ENCODE measurements around the gene PLK2.

PLK2 gene

DNA sequence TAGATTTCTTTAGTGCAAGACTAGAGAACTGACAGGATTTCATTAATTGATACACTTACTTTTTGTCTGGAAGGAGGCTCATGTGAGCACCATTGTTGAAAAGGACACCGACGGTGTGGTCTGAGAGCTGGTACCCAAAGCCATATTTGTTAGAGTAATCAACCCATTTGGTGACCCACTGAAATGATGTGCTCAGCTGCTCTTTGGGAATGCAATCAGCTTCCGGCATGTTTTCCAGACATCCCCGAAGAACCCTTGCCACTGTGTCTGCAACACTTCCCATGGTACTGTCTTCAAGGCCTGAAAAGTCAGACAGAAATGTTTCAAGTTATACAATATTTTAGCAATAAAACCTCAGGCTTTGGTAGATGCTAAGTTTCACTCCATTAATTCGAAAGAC is 4.4 kb downstream of the PLK2 start:
- no peak for DNase-seq (ENCODE audit: extremely low read depth, low read depth)
- TF ChIP-seq, protein P1, sequence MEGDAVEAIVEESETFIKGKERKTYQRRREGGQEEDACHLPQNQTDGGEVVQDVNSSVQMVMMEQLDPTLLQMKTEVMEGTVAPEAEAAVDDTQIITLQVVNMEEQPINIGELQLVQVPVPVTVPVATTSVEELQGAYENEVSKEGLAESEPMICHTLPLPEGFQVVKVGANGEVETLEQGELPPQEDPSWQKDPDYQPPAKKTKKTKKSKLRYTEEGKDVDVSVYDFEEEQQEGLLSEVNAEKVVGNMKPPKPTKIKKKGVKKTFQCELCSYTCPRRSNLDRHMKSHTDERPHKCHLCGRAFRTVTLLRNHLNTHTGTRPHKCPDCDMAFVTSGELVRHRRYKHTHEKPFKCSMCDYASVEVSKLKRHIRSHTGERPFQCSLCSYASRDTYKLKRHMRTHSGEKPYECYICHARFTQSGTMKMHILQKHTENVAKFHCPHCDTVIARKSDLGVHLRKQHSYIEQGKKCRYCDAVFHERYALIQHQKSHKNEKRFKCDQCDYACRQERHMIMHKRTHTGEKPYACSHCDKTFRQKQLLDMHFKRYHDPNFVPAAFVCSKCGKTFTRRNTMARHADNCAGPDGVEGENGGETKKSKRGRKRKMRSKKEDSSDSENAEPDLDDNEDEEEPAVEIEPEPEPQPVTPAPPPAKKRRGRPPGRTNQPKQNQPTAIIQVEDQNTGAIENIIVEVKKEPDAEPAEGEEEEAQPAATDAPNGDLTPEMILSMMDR (IDR thresholded peaks at IDR 0.05; ENCODE audit: low read depth, low read length): no peak

DNA sequence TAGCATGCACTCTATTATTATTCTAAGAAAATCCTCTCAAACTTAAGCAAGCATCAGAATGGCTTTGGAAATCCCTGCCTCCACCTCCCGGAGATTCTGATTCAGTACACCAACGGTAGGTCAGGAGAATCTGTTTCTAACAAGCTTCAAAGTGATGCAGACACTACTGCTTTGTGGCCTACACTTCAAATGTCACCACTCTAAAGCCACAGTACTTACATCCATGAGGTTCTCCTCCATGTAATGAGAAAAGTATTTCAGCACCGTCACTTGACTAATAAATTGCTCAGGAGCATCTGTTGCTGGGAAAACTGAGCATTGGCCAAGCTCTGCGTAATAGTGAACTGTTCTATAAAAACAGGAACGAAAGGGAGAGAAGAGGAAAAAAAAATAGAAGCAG is 4.8 kb downstream of the PLK2 start:
- TF ChIP-seq, protein P1 (IDR thresholded peaks at IDR 0.05; ENCODE audit: low read depth, low read length): no peak

DNA sequence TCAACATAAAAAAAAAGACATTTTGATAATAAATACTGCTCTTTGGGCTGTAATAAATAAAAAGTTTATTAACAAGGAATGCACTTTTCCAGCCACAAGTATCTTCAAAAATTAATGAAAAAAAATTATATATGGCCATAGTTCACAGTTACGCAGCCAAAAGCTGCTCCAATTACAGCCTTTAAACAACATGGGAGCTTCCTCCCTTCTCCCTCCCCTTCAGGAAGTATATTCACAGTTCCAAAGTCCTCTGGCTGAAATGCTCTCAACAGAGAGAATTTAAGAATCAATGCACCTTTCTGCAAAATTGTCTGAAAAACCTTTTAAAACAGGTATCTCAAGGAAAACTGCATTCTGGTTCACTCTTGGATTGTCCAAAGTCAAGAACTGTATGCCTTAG is 5.9 kb downstream of the PLK2 start:
- TF ChIP-seq, protein P1 (IDR thresholded peaks at IDR 0.05; ENCODE audit: low read depth, low read length): no peak
- DNase-seq (ENCODE audit: extremely low read depth, low read depth): no peak

More for the DNA sequence above, 4.8 kb downstream of the PLK2 start:
- DNase-seq (ENCODE audit: extremely low read depth, low read depth): no peak

DNA sequence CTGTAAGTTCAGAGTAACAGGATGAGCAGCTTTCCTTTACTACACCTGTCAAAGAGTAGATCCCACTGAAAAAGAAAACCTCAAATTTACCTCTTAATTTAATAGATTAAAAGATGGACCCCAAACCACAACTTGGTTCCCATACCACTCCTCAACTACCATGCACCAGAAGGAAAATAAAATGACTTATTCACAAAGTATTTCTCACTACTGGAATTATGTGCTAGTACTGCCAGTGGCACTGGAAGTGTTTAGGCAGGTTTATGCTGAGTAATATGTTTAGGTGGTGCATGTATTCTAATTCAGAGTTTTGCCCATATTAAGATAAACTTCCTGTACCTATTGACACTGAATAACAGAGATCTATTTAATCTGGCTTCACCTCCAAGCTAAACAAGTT is 6.6 kb downstream of the PLK2 start:
- TF ChIP-seq, protein P1 (IDR thresholded peaks at IDR 0.05; ENCODE audit: low read depth, low read length): no peak
- no peak for DNase-seq (ENCODE audit: extremely low read depth, low read depth)

DNA sequence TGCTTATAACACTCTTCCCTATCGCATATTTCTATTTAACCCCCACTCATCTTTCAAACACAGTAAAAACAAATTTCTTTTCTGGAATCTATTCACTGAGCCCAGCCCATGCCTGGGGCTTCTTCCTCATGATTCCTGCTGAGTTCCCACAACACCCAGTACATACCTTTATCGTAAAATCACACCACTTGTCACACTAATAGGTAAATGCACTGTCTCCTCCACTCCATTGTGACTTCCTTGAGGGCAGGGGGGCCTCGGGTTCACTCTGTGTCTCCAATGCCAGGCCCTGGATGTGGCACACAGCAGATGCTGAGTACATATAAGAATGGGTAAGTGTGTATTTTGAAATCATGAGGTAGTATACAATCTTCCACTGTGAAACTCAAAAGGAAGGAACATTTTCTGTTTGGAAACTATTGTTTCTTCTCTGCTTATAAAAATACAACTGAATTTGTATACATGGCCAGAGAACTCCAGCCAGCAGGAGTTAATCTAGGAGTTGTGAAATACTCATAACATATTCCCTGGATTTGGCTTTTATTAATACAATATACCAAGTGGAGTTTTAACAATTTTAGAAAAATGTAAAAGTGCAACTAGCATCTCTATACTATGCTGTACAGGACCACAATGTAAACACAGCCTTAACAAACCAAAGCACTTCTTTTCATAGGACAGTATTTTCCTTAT is 7.2 kb downstream of the PLK2 start:
- no peak for DNase-seq (ENCODE audit: extremely low read depth, low read depth)
- TF ChIP-seq, protein P1 (IDR thresholded peaks at IDR 0.05; ENCODE audit: low read depth, low read length): no peak

DNA sequence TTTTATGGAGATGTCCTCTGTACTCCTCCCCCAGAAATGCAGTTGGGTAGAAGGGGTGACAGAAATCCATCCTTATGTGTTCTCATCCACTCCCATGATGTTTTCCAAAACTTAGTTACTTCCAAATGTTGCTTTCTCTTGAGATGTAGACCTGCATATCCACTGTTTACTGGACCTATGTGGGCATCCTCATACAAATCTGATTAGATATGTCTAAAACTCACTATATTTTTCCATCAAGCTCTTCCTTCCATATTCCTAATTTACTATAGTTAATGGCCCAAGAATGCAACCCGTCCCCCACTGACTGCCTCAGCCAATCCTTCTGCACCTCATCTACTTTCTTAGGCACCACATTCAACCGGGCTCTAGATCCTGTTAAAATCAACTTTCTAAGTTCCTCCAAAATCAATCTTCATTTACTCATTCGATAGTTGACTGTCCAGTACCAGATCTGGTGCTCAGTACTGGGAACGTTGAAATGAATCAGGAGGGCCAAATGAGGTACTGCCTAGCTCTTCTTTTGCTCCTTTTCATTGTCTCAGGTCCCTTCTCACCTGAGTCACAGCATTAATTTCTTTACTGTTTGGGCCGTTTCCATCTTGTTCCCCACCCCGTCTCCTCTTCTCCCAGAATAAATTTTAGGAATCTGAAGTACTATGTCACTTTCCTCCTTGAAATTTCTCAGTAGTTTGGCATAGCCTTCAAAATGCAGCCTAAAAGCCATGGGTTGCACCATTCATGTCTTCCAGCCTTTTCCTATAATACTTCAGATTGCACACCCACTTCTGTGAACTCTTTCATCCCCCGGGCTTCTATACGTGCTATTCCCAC is 7.9 kb downstream of the PLK2 start:
- no peak for DNase-seq (ENCODE audit: extremely low read depth, low read depth)
- TF ChIP-seq, protein P1 (IDR thresholded peaks at IDR 0.05; ENCODE audit: low read depth, low read length): no peak
